ENCODE results near the gene XIRP1.

The XIRP1 gene

GRCh38 chr3:39190281-39191025 is 1.9 kb downstream of the XIRP1 start:
- no peak overlapping the region for H3K27ac ChIP-seq (ENCODE audit: low read depth, low read length)
- no peaks in the 10 kb centered on the region for H3K36me3 ChIP-seq (ENCODE audit: insufficient read depth, low read length)
- no peaks in the 10 kb centered on the region for H3K9me3 ChIP-seq (ENCODE audit: insufficient read depth, low read depth, low read length)
- H3K4me1 ChIP-seq (ENCODE audit: insufficient read depth, low read length) = no peaks in the 10 kb centered on the region
- H3K27me3 ChIP-seq (ENCODE audit: insufficient read depth, low read length) = no peaks in the 10 kb centered on the region; the same call in 1 of the 2 replicates
- no peak overlapping the region for H3K4me3 ChIP-seq (ENCODE audit: low read length)
- H3K9ac ChIP-seq (ENCODE audit: low read depth, low read length) = no peak overlapping the region
- WGBS = 78% methylated on average over 7 of the region's 7 CpGs

GRCh38 chr3:39189959-39190269 is 2.5 kb downstream of the XIRP1 start:
- no peaks in the 10 kb centered on the region for H3K9me3 ChIP-seq (ENCODE audit: insufficient read depth, low read depth, low read length)
- no peak overlapping the region for H3K27ac ChIP-seq (ENCODE audit: low read depth, low read length)
- no peak overlapping the region for H3K4me3 ChIP-seq (ENCODE audit: low read length)
- no peaks in the 10 kb centered on the region; the same call in 1 of the 2 replicates for H3K27me3 ChIP-seq (ENCODE audit: insufficient read depth, low read length)
- WGBS = 35% methylated on average over 5 of the region's 5 CpGs
- H3K36me3 ChIP-seq (ENCODE audit: insufficient read depth, low read length) = no peaks in the 10 kb centered on the region
- no peaks in the 10 kb centered on the region for H3K4me1 ChIP-seq (ENCODE audit: insufficient read depth, low read length)
- no peak overlapping the region for H3K9ac ChIP-seq (ENCODE audit: low read depth, low read length)

GRCh38 chr3:39189150-39189958 is 3.0 kb downstream of the XIRP1 start:
- no peaks in the 10 kb centered on the region; the same call in 1 of the 2 replicates for H3K27me3 ChIP-seq (ENCODE audit: insufficient read depth, low read length)
- no peak overlapping the region for H3K27ac ChIP-seq (ENCODE audit: low read depth, low read length)
- H3K36me3 ChIP-seq (ENCODE audit: insufficient read depth, low read length) = no peaks in the 10 kb centered on the region
- H3K4me1 ChIP-seq (ENCODE audit: insufficient read depth, low read length) = no peaks in the 10 kb centered on the region
- no peak overlapping the region for H3K9ac ChIP-seq (ENCODE audit: low read depth, low read length)
- no peaks in the 10 kb centered on the region for H3K9me3 ChIP-seq (ENCODE audit: insufficient read depth, low read depth, low read length)
- no peak overlapping the region for H3K4me3 ChIP-seq (ENCODE audit: low read length)
- 87% methylated on average over 15 of the region's 15 CpGs for WGBS

- Histone ChIP-seq H3K4me3 (ENCODE audit: low read length) (no peak overlapping the region), H3K36me3 (ENCODE audit: insufficient read depth, low read length) (no peaks in the 10 kb centered on the region), H3K9me3 (ENCODE audit: insufficient read depth, low read depth, low read length) (no peaks in the 10 kb centered on the region), H3K27me3 (ENCODE audit: insufficient read depth, low read length) (no peaks in the 10 kb centered on the region; the same call in 1 of the 2 replicates), H3K4me1 (ENCODE audit: insufficient read depth, low read length) (no peaks in the 10 kb centered on the region), H3K27ac (ENCODE audit: low read depth, low read length) (no peak overlapping the region), H3K9ac (ENCODE audit: low read depth, low read length) (no peak overlapping the region)
- WGBS = 91% methylated on average over 35 of the region's 35 CpGs
Measured at GRCh38 chr3:39188271-39189149, 3.9 kb downstream of the XIRP1 start.

- Histone ChIP-seq H3K4me1 (ENCODE audit: insufficient read depth, low read length) (0 out of 2 replicates have a peak, but pooled peaks cover under 1% of the 10 kb centered on the region), H3K36me3 (ENCODE audit: insufficient read depth, low read length) (no peaks in the 10 kb centered on the region), H3K27me3 (ENCODE audit: insufficient read depth, low read length) (no peaks in the 10 kb centered on the region; the same call in 1 of the 2 replicates), H3K4me3 (ENCODE audit: low read length) (no peak overlapping the region), H3K27ac (ENCODE audit: low read depth, low read length) (no peak overlapping the region), H3K9ac (ENCODE audit: low read depth, low read length) (no peak overlapping the region), H3K9me3 (ENCODE audit: insufficient read depth, low read depth, low read length) (no peaks in the 10 kb centered on the region)
- 93% methylated on average over 23 of the region's 23 CpGs for WGBS
Measured at GRCh38 chr3:39187372-39188155, 4.8 kb downstream of the XIRP1 start.

- Histone ChIP-seq H3K36me3 (ENCODE audit: insufficient read depth, low read length) (no peaks in the 10 kb centered on the region), H3K4me3 (ENCODE audit: low read length) (no peak overlapping the region), H3K4me1 (ENCODE audit: insufficient read depth, low read length) (peaks cover 6% of the 10 kb centered on the region; the same call in 1 of the 2 replicates), H3K27me3 (ENCODE audit: insufficient read depth, low read length) (no peaks in the 10 kb centered on the region; the same call in 1 of the 2 replicates), H3K9ac (ENCODE audit: low read depth, low read length) (no peak overlapping the region), H3K9me3 (ENCODE audit: insufficient read depth, low read depth, low read length) (no peaks in the 10 kb centered on the region), H3K27ac (ENCODE audit: low read depth, low read length) (no peak overlapping the region)
- 92% methylated on average over 11 of the region's 11 CpGs for WGBS
Measured at GRCh38 chr3:39186692-39187151, 5.7 kb downstream of the XIRP1 start.

- WGBS = 94% methylated on average over 14 of the region's 14 CpGs
- Histone ChIP-seq H3K4me1 (ENCODE audit: insufficient read depth, low read length) (peaks cover 10% of the 10 kb centered on the region), H3K9me3 (ENCODE audit: insufficient read depth, low read depth, low read length) (no peaks in the 10 kb centered on the region), H3K36me3 (ENCODE audit: insufficient read depth, low read length) (no peaks in the 10 kb centered on the region), H3K4me3 (ENCODE audit: low read length) (no peak overlapping the region), H3K27me3 (ENCODE audit: insufficient read depth, low read length) (no peaks in the 10 kb centered on the region; the same call in 1 of the 2 replicates), H3K9ac (ENCODE audit: low read depth, low read length) (no peak overlapping the region), H3K27ac (ENCODE audit: low read depth, low read length) (no peak overlapping the region)
Measured at GRCh38 chr3:39185959-39186691, 6.3 kb downstream of the XIRP1 start.

GRCh38 chr3:39185326-39185958 is 7.0 kb downstream of the XIRP1 start:
- no peak overlapping the region for H3K27ac ChIP-seq (ENCODE audit: low read depth, low read length)
- no peak overlapping the region for H3K4me3 ChIP-seq (ENCODE audit: low read length)
- H3K36me3 ChIP-seq (ENCODE audit: insufficient read depth, low read length) = no peaks in the 10 kb centered on the region
- no peak overlapping the region for H3K9ac ChIP-seq (ENCODE audit: low read depth, low read length)
- no peaks in the 10 kb centered on the region; the same call in 1 of the 2 replicates for H3K27me3 ChIP-seq (ENCODE audit: insufficient read depth, low read length)
- 91% methylated on average over 9 of the region's 9 CpGs for WGBS
- peaks cover 10% of the 10 kb centered on the region for H3K4me1 ChIP-seq (ENCODE audit: insufficient read depth, low read length)
- H3K9me3 ChIP-seq (ENCODE audit: insufficient read depth, low read depth, low read length) = no peaks in the 10 kb centered on the region

- Histone ChIP-seq H3K27ac (ENCODE audit: low read depth, low read length) (no peak overlapping the region), H3K4me1 (ENCODE audit: insufficient read depth, low read length) (peaks cover 16% of the 10 kb centered on the region), H3K9me3 (ENCODE audit: insufficient read depth, low read depth, low read length) (no peaks in the 10 kb centered on the region), H3K36me3 (ENCODE audit: insufficient read depth, low read length) (no peaks in the 10 kb centered on the region), H3K9ac (ENCODE audit: low read depth, low read length) (no peak overlapping the region), H3K4me3 (ENCODE audit: low read length) (no peak overlapping the region), H3K27me3 (ENCODE audit: insufficient read depth, low read length) (peaks cover 4% of the 10 kb centered on the region)
- WGBS = 93% methylated on average over 4 of the region's 4 CpGs
Measured at GRCh38 chr3:39184968-39185285, 7.5 kb downstream of the XIRP1 start.

All from HUES64 (cell line).